UCSD-AML1 (cell line): ENCODE measurements around the gene TLE4.

Experiments used
- DNase-seq: peaks from one replicate; lab custom pipeline; 2025; ENCODE audit not compliant: unreplicated experiment; lab: John Stamatoyannopoulos, UW

The TLE4 gene

DNA sequence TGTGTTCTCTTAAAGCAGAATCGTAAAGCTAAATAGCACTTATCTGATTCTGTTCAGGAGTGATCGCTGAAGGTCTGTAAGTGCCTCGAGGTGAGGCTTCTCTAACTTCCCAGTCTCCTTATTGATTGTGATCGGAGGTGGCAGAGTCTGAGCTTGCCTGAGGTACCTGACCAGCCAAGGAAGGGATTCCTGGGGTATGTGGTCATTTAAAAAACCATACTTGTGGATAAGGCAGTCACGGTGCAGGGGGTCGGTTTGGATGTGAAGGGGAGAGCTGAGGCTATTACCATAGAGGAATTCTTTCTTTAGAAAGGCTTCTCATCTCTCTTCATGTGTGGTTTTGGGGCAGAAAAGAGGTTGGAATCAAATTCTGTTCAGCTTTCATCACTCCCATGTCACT, 193.7 kb downstream of the TLE4 start:
- no peak for DNase-seq

- no peak for DNase-seq
Measured at GRCh38 chr9:79766091-79766490, 194.3 kb downstream of the TLE4 start.

DNA sequence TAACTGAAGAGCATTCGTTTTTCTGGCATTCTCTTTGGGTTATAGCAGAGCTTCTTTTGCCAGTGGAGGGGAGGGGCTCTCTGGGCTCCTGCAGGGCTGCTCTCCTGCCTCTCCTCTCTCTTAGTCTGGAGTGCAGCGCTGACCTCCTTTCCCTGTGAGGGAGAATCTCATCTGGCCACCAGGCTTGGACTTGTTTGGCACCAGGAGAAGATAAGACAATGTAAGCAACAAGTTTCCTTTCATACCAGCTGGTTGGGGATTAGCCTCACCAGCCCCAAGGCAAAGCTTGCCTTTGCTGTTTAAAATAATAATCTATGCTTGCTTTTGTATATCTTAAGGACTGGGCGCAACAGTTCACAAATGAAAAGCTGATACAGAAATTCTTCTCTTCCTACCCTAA, 196.4 kb downstream of the TLE4 start:
- DNase-seq: no peak

- no peak for DNase-seq
Measured at GRCh38 chr9:79769476-79770275, 197.9 kb downstream of the TLE4 start.

GRCh38 chr9:79774356-79774755, 202.6 kb downstream of the TLE4 start:
- no peak for DNase-seq
